Type B pancreatic cell (in vitro differentiated cells): ENCODE data around the gene PHF1. TPM values are rescaled to one million over a fixed set of nuclear protein-coding genes. Genes with fewer than 3 reads are reported as not detected.
A peak's percentile ranks its signal among the peaks of the same experiment; 100 is the strongest.

ENCODE experiments used
- DNase-seq: peaks from one replicate; pipeline ENCODE4 v3.0.0; 2021; ENCODE audit warnings: mixed read lengths; ENCODE audit not compliant: unreplicated experiment; ENCODE audit errors: extremely low spot score
- H3K27ac Mint-ChIP-seq: 2 replicates; pipeline ENCODE4 v1.8.0; 2021; ENCODE audit warnings: mild to moderate bottlenecking, mixed read lengths
- H3K27me3 Mint-ChIP-seq: 2 replicates; pipeline ENCODE4 v1.8.0; 2021; ENCODE audit warnings: mixed read lengths
- H3K36me3 Mint-ChIP-seq: 2 replicates; pipeline ENCODE4 v1.8.0; 2021; ENCODE audit warnings: mixed read lengths
- H3K4me1 Mint-ChIP-seq: one replicate; pipeline ENCODE4 v1.8.0; 2021; ENCODE audit warnings: mixed read lengths; ENCODE audit not compliant: unreplicated experiment
- H3K4me3 Mint-ChIP-seq: 2 replicates; pipeline ENCODE4 v1.8.0; 2021; ENCODE audit warnings: mild to moderate bottlenecking, mixed read lengths
- H3K9me3 Mint-ChIP-seq: 2 replicates; pipeline ENCODE4 v1.8.0; 2021; ENCODE audit warnings: mixed read lengths
- CTCF ChIP-seq: fragments of 200-600 bp; sonication (generic); conservative IDR thresholded peaks from 2 replicates; pipeline ENCODE4 v1.5.0; 2021; ENCODE audit warnings: antibody characterized with exemption, mild to moderate bottlenecking
- total RNA-seq: library from RNA; stranded (reverse); gene quantifications from 2 replicates; pipeline ENCODE4 v1.2.1, GENCODE V29; 2021; ENCODE audit warnings: low replicate concordance

The PHF1 gene
- total RNA-seq, 1 donor from 2014 or later, result 49.6 TPM

DNA sequence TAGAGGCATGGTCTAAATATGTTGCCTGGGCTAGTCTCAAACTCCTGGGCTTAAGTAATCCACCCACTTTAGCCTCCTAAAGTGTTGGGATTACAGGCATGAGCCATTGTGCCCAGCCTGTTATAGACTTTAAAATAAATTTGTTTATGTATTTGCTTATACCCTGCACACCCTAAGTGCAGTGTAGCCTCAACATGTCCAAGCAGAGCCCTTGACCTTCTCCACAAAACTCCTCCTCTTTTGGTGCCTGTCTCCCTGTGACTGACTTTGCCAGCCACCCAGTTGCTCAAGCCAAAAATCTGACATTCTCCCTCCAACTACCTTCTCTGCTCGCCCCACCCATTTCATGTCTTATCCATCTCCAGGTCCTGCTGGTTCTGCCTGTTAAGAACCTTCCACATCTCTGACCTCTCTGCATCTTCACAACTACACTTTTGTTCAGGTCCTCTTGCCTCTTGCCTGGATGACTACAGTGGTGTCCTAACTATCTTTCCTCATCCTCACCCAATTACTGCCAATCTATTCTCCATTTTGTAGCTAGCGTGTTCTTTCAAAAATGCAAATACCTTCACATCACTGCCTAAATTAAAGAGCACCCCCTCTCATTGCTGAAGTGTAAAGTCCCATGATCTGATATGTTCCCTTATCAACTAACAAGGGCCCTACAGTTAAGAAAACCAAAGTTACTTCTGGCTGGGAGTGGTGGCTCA, 30.4 kb upstream of the PHF1 start:
- H3K27ac Mint-ChIP-seq, result no peak overlapping the region
- H3K36me3 Mint-ChIP-seq, result no peaks in the 10 kb centered on the region
- H3K4me1 Mint-ChIP-seq, result peaks cover 4% of the 10 kb centered on the region
- TF ChIP-seq CTCF, result no peak
- H3K4me3 Mint-ChIP-seq, result no peak overlapping the region
- no peaks in the 10 kb centered on the region for H3K9me3 Mint-ChIP-seq
- no peak for DNase-seq
- no peaks in the 10 kb centered on the region for H3K27me3 Mint-ChIP-seq

DNA sequence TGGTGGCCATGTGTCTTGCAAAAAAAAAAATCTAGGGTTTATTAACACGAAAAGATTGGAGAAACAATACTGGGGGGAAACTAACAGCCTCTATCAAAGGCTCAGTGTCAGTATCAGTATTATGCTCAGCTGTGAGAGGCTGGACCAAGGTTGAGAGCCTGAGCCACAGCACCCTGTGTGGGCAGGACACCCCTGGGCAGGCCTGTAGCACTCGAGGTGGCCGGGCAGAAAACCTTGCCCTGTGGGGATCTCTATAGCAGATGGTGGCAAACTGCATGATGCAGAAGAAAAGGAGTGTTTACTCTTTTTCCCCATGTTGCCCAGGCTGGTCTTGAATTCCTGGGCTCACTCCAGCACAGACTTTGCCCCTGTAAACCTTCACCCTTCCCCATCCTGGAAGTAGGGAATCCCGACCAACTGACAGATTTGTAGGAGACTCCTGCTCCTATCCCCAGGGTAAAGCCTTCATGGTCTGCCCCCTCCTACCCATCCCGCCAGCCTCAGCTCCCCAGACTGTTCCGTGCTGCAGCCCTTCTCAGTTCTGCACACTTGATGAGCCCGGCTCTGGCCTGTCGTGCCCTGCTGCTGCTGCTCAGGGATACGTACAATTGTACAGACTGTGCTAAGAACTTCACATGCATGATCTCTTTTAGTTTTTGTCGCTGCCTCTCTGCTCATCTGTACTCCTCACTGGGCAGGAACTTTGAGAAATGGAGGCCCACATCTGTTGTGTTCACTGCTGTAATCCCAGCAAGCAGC, 27.2 kb upstream of the PHF1 start:
- no peaks in the 10 kb centered on the region for H3K36me3 Mint-ChIP-seq
- no peak overlapping the region for H3K4me3 Mint-ChIP-seq
- no peak overlapping the region for H3K27ac Mint-ChIP-seq
- no peak for DNase-seq
- no peak for TF ChIP-seq CTCF
- peaks cover 4% of the 10 kb centered on the region for H3K4me1 Mint-ChIP-seq
- no peaks in the 10 kb centered on the region for H3K27me3 Mint-ChIP-seq
- H3K9me3 Mint-ChIP-seq, result no peaks in the 10 kb centered on the region

DNA sequence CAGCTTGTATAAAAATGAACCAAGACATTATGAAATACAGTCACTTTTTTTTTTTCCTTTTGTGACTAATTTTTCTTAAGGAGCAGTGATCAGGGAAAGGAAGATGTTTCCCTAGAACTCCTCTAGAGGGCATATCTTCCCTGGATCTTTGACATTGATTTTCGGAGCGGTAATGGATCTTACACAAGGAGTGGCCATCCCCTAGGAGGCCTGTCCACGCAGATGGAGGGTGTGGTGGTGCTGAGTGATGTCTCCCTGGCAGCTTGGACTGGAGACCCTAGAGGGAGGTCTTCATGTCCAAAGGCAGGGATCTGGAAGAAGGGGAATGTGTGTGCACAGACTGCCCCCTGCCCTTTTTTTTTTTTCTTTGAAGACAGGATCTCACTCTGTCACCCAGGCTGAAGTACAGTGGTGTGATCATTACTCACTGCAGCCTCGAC, 26.2 kb upstream of the PHF1 start:
- Mint-ChIP-seq H3K9me3 (no peaks in the 10 kb centered on the region), H3K4me3 (no peak overlapping the region), H3K36me3 (no peaks in the 10 kb centered on the region), H3K27me3 (no peaks in the 10 kb centered on the region), H3K27ac (no peak overlapping the region), H3K4me1 (peaks cover 4% of the 10 kb centered on the region)
- TF ChIP-seq CTCF, result peak; percentile 63
- no peak for DNase-seq

DNA sequence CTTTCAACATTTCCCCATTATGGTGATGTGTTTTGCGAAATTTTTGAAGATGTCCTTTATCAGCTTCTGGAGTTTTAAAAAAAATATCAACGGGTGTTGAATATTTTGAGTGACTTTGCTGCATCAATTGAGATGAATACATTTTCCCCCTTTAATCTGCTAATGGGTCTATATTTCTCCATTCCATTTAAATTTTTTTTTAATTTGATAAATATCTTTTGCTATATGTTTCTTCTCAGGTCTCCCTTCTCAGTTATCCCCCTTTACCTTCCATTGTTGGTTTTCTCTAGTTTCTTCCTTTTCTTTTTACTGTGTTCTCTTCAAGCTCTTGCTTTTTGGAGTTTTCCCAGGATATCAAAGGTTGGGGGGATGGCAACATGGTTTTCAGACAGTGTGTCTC, 20.6 kb upstream of the PHF1 start:
- Mint-ChIP-seq H3K36me3 (peaks cover 10% of the 10 kb centered on the region), H3K27me3 (no peaks in the 10 kb centered on the region), H3K27ac (no peak overlapping the region), H3K9me3 (no peaks in the 10 kb centered on the region), H3K4me3 (no peak overlapping the region), H3K4me1 (peaks cover 31% of the 10 kb centered on the region)
- TF ChIP-seq CTCF, result no peak
- DNase-seq, result no peak

DNA sequence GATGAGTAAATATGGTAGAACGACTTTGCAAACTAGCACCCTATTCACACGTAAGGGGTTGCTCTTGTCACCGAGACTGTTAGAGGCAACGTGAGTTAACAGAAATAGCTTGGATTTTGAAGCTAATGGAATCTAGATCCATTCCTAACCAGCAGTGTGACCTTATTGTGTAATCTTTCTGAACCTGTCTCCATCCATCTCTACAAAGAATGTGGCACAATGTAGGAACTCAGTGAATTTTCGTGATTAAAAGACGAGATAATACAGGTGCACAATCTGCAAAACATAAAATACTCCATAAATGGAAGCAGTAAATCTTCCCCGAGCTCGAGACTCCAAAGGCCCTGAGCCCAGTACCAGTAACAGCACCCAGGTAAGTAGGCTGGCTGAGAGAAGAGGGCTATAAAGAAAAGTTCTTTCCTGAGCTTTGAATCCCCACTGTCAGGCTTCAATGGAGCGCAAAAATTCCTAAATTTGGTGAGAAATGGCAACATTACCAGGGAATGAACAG, 20.0 kb upstream of the PHF1 start:
- peaks cover 34% of the 10 kb centered on the region for H3K4me1 Mint-ChIP-seq
- H3K36me3 Mint-ChIP-seq, result peaks cover 10% of the 10 kb centered on the region
- H3K4me3 Mint-ChIP-seq, result peak overlapping the region; percentile 91
- no peaks in the 10 kb centered on the region for H3K9me3 Mint-ChIP-seq
- peak overlapping the region; percentile 97 for H3K27ac Mint-ChIP-seq
- no peak for DNase-seq
- H3K27me3 Mint-ChIP-seq, result no peaks in the 10 kb centered on the region
- TF ChIP-seq CTCF, result no peak
